Measurements from ENCODE around the gene CT45A2.
"Not testable (repeated sequence)": the region's sequence is repeated elsewhere in the genome, so short reads cannot be mapped to it uniquely, and the experiment has no call there.

CT45A2 gene

GRCh38 chrX:135819912-135820311 lies at the start of gene CT45A2:
TSS of gene CT45A2 (minus strand) at chrX:135820012. CDS start at chrX:135816265, 3,747 bp downstream.
- H3K4me3 ChIP-seq (ENCODE audit: low read depth, low read length): not testable (repeated sequence)

GRCh38 chrX:135854438-135854837 lies 34.6 kb upstream of the CT45A2 start, which contains the start of gene CT45A8:
TSS of gene CT45A8 (minus strand) at chrX:135854538. CDS start at chrX:135850783, 3,755 bp downstream.
- H3K4me3 ChIP-seq (ENCODE audit: low read depth, low read length): not testable (repeated sequence)

- H3K4me3 ChIP-seq (ENCODE audit: low read depth, low read length): not testable (repeated sequence)
Measured at GRCh38 chrX:135837180-135837579, 17.4 kb upstream of the CT45A2 start, which contains the start of gene CT45A7. TSS of gene CT45A7 (minus strand) at chrX:135837280. CDS start at chrX:135833533, 3,747 bp downstream.

- H3K4me3 ChIP-seq (ENCODE audit: low read depth, low read length): not testable (repeated sequence)
Measured at GRCh38 chrX:135802687-135803086, 17.1 kb downstream of the CT45A2 start, which contains the start of gene CT45A6. TSS of gene CT45A6 (minus strand) at chrX:135802787. CDS start at chrX:135798993, 3,794 bp downstream.

GRCh38 chrX:135785403-135785802 lies 34.4 kb downstream of the CT45A2 start, which contains the start of gene CT45A5:
TSS of gene CT45A5 (minus strand) at chrX:135785503. CDS start at chrX:135781729, 3,774 bp downstream.
- H3K4me3 ChIP-seq (ENCODE audit: low read depth, low read length): not testable (repeated sequence)

GRCh38 chrX:135768091-135768490 lies 51.7 kb downstream of the CT45A2 start, which contains the start of gene CT45A3:
TSS of gene CT45A3 (minus strand) at chrX:135768191. CDS start at chrX:135764444, 3,747 bp downstream.
- H3K4me3 ChIP-seq (ENCODE audit: low read depth, low read length): not testable (repeated sequence)
